Measurements from ENCODE around the gene HSD17B7.

DNA sequence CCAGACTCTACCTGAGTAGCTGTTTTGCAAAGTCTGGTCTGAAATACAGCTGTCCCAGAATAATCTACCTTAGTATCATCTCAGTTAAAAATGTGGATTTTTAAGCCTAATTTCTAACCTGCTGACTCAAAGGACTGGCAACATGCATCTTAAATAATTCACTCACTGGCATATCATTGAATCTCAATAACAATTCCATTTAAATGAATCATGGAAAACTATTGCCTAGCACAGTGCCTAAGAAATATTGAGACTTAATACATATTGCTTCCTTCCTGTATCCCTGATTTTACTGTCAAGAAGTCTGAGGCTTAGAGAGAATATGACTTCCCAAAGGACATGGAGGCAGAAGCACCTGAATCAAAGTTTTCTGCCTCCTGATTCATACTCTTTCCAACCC is 67.3 kb downstream of the HSD17B7 start:
- TF ChIP-seq, protein P1, sequence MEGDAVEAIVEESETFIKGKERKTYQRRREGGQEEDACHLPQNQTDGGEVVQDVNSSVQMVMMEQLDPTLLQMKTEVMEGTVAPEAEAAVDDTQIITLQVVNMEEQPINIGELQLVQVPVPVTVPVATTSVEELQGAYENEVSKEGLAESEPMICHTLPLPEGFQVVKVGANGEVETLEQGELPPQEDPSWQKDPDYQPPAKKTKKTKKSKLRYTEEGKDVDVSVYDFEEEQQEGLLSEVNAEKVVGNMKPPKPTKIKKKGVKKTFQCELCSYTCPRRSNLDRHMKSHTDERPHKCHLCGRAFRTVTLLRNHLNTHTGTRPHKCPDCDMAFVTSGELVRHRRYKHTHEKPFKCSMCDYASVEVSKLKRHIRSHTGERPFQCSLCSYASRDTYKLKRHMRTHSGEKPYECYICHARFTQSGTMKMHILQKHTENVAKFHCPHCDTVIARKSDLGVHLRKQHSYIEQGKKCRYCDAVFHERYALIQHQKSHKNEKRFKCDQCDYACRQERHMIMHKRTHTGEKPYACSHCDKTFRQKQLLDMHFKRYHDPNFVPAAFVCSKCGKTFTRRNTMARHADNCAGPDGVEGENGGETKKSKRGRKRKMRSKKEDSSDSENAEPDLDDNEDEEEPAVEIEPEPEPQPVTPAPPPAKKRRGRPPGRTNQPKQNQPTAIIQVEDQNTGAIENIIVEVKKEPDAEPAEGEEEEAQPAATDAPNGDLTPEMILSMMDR (IDR thresholded peaks at IDR 0.05; ENCODE audit: low read depth, low read length): no peak
- TF ChIP-seq POLR2A (IDR thresholded peaks at IDR 0.05; ENCODE audit: extremely low read depth, insufficient read length): no peak
- TF ChIP-seq MYC (IDR thresholded peaks at IDR 0.05; ENCODE audit: low read depth, low read length): no peak
- TF ChIP-seq, protein P2, sequence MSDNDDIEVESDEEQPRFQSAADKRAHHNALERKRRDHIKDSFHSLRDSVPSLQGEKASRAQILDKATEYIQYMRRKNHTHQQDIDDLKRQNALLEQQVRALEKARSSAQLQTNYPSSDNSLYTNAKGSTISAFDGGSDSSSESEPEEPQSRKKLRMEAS (IDR thresholded peaks at IDR 0.05; ENCODE audit: low read depth, low read length): no peak
